Colon (tissue), 2 donors: ENCODE results near the gene PKIB.

Experiments used
- FAIRE-seq: peaks from 2 replicates; lab custom pipeline; 2012; peaks lifted over from hg19 to GRCh38; lab: Jason Lieb, UNC
- donor health status: control.
- donor health status: control.

Gene PKIB

DNA sequence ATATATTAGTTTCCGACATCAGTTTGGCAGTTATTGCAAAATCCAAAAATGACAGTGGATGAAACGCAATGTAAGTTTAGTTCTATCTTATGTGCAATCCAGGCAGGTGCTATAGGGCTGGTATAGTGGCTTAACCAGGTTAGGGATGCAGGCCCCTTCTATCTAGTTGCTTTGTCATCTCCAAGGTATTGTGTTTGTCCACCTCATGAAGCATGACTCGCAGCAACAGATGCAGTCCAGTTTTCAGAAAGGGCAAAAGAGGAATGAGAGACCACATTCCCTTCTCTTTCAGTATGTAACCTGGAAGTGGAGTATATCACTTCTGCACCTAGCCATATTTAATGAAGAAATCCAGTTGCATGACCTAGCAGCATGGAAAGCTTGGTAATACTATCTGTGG lies 59.7 kb downstream of the PKIB start:
- FAIRE-seq, result no peak

DNA sequence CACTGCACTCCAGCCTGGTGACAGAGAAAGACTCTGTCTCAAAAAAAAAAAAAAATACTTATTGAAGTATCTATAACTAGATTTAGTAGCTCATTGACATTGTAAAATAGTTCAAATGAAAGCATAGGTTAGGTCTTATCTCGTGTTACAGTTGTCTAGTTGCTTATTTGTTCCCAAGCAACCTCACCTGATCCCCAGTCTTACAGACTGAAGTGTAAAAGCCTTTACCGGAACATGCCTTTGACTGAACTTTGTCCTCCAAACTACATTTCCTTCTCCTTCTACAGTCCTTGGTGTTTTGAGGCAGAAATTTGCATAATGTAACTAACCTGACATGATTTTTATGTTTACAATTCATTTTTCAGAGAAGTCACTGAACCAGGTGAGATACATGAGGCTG lies 61.0 kb downstream of the PKIB start:
- FAIRE-seq, result peak; percentile 38

- FAIRE-seq, result no peak
Measured at GRCh38 chr6:122673343-122673961, 63.2 kb downstream of the PKIB start.

- FAIRE-seq, result no peak
Measured at GRCh38 chr6:122676146-122676545, 65.9 kb downstream of the PKIB start.

DNA sequence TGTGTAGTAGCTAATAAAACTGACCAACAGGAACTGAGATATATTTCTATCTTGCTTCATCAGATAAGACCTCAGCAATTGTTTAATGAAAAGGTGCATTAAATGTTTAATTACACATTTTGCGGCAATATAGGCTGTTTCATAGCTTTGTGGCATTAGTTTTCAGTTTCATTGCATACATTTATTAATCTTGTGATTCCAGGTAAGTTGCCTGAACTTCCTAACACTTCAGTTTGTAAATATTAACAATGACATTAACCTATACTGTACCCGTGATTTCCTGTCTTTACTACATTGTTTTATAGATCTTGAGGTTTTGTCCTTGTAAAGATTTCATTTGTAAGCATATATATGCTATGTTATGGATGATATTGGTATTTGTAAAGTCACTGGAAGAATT lies 66.5 kb downstream of the PKIB start:
- FAIRE-seq, result no peak

- no peak for FAIRE-seq
Measured at GRCh38 chr6:122677406-122677805, 67.2 kb downstream of the PKIB start.

- FAIRE-seq, result no peak
Measured at GRCh38 chr6:122678841-122679240, 68.6 kb downstream of the PKIB start.

GRCh38 chr6:122681705-122682104 lies 71.5 kb downstream of the PKIB start:
- no peak for FAIRE-seq

- no peak for FAIRE-seq
Measured at GRCh38 chr6:122683989-122684651, 73.9 kb downstream of the PKIB start.

GRCh38 chr6:122692175-122692598 lies 82.0 kb downstream of the PKIB start:
- FAIRE-seq, result no peak

- no peak for FAIRE-seq
Measured at GRCh38 chr6:122692807-122693580, 82.8 kb downstream of the PKIB start.

DNA sequence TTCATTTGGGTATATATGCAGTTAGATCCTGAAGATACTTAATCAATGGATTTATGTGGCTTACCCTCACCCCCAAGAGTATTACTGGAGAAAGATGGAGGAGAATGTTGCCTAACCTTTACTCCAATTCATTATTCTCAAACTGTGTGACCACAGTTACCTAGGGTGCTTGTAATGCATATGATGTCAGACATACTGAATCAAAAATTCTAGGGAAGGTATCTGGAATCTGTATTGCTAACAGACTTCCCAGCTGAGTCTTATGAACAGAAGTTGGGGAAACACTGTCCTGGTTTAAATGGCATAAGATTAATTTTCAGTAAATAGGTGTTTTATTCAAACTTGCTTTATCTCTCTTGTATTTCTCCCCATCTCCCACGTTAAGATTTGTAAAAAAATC lies 83.9 kb downstream of the PKIB start:
- no peak for FAIRE-seq

DNA sequence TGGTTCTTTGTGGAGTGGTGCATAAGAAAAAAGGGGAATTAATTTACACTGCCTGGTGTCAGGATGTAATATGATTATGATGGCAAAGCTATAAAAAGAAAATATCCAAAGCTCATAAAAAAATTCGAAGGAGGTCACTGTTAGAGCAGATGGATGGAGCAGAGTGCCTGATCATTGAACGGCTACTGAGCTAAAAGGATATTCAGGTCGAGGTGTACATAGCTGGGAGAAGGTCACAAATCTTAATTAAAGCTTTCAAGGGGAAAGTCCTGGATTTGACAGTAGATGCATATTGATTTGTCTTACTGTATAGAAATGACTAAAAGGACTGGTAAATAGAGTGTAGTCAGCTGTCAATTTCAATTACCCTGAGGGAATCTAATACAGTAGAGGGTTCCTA lies 84.4 kb downstream of the PKIB start:
- no peak for FAIRE-seq

GRCh38 chr6:122695188-122695587 lies 85.0 kb downstream of the PKIB start:
- peak; percentile 69 for FAIRE-seq

GRCh38 chr6:122696079-122696478 lies 85.9 kb downstream of the PKIB start:
- FAIRE-seq, result no peak

DNA sequence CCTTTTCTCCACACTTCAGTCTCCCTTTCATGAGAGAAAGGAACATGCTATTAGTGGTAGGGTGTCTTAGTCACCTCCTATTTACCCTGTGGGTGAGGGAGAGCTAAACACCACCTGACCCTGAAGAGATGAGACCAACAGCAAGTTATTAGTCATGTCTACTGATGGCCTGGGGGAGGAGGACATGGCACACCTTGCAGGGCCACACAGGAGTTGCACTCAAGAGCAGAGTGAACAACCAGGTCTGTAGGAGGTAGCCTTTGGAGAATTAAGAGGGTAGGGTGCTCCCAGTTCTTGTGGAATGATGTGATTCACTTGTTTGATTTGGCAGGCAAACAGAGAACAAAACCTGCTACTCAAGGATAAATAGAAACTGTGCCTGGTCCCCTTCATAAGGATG lies 86.6 kb downstream of the PKIB start:
- no peak for FAIRE-seq

DNA sequence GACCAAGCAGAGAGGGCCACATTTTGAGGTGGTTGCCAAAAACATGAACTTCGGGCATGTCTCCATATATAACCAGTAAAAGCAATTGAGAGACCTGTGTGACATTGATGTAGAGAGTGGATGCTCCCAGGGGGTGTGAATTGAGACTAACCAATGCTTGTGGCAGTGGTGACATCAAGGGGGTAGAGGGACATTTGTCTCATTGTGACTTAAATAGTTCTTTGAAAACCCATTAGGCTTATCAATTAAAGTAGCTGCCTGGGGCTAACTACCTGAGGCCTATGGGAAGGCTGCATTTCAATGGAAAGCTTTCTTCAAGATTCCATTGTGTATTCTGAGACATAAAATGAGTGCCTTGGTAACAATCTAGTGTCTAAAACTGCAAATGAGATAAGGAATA lies 87.3 kb downstream of the PKIB start:
- FAIRE-seq, result no peak

DNA sequence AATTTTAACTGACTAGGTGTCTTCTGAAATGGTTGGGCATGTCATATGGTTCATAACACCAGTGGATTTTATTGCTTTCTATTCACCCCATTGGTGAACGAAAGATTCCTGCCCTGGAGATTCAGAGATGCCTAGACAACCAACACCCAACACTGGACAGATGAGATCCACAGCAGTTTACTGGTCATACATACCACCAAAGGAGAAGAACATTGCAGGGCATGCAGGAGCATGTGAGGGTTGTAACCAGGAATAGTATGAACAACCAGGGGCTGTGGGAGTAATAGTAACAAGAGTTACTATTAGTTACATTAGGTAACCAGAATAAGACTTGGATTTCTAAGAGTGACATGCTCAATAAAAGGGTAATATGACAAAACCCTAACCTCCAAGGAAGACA lies 91.5 kb downstream of the PKIB start:
- FAIRE-seq, result no peak

- no peak for FAIRE-seq
Measured at GRCh38 chr6:122702841-122703240, 92.6 kb downstream of the PKIB start.

- FAIRE-seq, result no peak
Measured at GRCh38 chr6:122704066-122704465, 93.9 kb downstream of the PKIB start.

DNA sequence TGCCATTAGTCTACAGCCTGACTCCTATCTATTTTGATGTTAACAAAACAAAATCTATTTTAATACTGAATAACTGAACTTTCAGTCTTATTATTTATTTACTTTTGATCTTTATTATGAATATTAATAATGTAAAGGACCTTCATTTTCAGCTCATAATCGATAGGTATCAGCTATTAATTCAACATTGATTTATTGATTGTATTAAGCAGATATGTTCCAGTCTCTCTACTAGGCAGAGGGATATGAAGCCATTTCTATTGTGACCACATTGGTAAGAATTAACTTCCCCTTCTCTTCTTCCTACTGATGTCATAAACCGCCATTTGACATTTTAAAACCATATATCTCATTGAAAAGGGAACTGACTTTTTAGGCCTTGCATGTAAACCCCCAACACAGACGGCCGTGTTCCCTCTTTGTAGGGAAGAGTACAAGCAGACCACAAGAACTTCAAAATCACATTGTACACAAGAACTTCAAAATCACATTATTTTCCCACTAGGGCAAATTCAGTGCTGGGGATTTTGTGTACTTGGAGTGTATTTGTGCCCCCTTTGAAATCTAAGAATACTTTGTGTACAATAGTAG lies 99.8 kb downstream of the PKIB start:
- FAIRE-seq, result no peak

GRCh38 chr6:122710908-122711635 lies 100.9 kb downstream of the PKIB start:
- no peak for FAIRE-seq
